HepG2 (cell line): ENCODE results near the gene ARFGAP1. TPM values are rescaled to one million over a fixed set of nuclear protein-coding genes. Genes with fewer than 3 reads are reported as not detected.

Experiments
- ATAC-seq: fragments of 200-7000 bp; cut with Tn5 transposase; 3 replicates; pipeline ENCODE4 v1.9.1; 2020; ENCODE audit warnings: mild to moderate bottlenecking, moderate library complexity
- BruUV-seq: library from RNA; stranded (reverse); fragments of 400-500 nt; replicated peaks from 2 replicates; lab custom pipeline; 2021; lab: Mats Ljungman, UMichigan
- CTCF ChIA-PET: fragments of 300-600 bp; formaldehyde crosslinking; extraction: SDS; loops from one replicate; lab custom pipeline; 2021; ENCODE audit warnings: low total read pairs, inconsistent platforms, low intra/inter-chr PET ratio; lab: Yijun Ruan, JAX
- POLR2A ChIA-PET: fragments of 350-600 bp; sonication (Branson Sonifier 250); formaldehyde crosslinking; loops from one replicate; lab custom pipeline; 2020; ENCODE audit warnings: antibody characterized with exemption, inconsistent platforms; lab: Yijun Ruan, JAX
- DNase-seq: peaks from one replicate; pipeline ENCODE4 v3.0.0-alpha.2; 2015; ENCODE audit warnings: low spot score
- FAIRE-seq: peaks from 3 replicates; lab custom pipeline; 2011; peaks lifted over from hg19 to GRCh38; lab: Jason Lieb, UNC
- H2AFZ ChIP-seq: one replicate; pipeline ENCODE4 v1.6.1; 2011; ENCODE audit warnings: low read length, inconsistent platforms
- H3K27ac ChIP-seq: fragments of 300-600 bp; 3 replicates; pipeline ENCODE4 v1.8.0; 2011; ENCODE audit warnings: mixed run types, mild to moderate bottlenecking, mixed read lengths, low read length, inconsistent platforms; ENCODE audit not compliant: insufficient read depth; ENCODE audit errors: extremely low read length
- H3K27me3 ChIP-seq, 2 experiments: fragments of 200-600 bp in 1 of 2; 2 replicates in 1 of 2; 3 replicates in 1 of 2; pipeline versions ENCODE4 v1.6.0 to v1.8.0; 2011; ENCODE audit warnings: low read length in 2 of 2, mild to moderate bottlenecking in 2 of 2, moderate library complexity in 2 of 2, inconsistent platforms in 1 of 2; ENCODE audit not compliant: insufficient read depth in 2 of 2, control insufficient read depth in 1 of 2
- H3K36me3 ChIP-seq, 2 experiments: fragments of 200-600 bp in 1 of 2; replicated peaks in 1 of 2; 2 replicates in 1 of 2; 3 replicates in 1 of 2; pipeline versions ENCODE4 v1.5.1 to v1.8.0; 2011; ENCODE audit warnings: low read length in 2 of 2, inconsistent platforms in 1 of 2; ENCODE audit not compliant: insufficient read depth in 2 of 2, control insufficient read depth in 1 of 2
- H3K4me1 ChIP-seq: 2 replicates; pipeline ENCODE4 v1.5.1; 2012; ENCODE audit warnings: low read length, inconsistent platforms; ENCODE audit not compliant: insufficient read depth
- H3K4me2 ChIP-seq: 2 replicates; pipeline ENCODE4 v1.6.0; 2011; ENCODE audit warnings: low read depth, low read length, inconsistent platforms
- H3K4me3 ChIP-seq, 3 experiments: fragments of 200-600 bp in 1 of 3; sonication (generic), shearing (Covaris generic) in 1 of 3; replicated peaks in 1 of 3; 2 replicates each; pipeline ENCODE4 v1.5.1; 2011 to 2016; ENCODE audit warnings: low read length in 3 of 3, inconsistent platforms in 2 of 3, low read depth in 2 of 3, mild to moderate bottlenecking in 2 of 3, control low read depth in 1 of 3, mixed read lengths in 1 of 3; ENCODE audit not compliant: insufficient read depth in 1 of 3
- H3K79me2 ChIP-seq: one replicate; pipeline ENCODE4 v1.6.1; 2011; ENCODE audit warnings: low read length, inconsistent platforms; ENCODE audit not compliant: insufficient read depth
- H3K9ac ChIP-seq: 2 replicates; pipeline ENCODE4 v1.6.0; 2011; ENCODE audit warnings: mild to moderate bottlenecking, low read depth, low read length, inconsistent platforms; ENCODE audit not compliant: insufficient read depth
- H3K9me3 ChIP-seq: 2 replicates; pipeline ENCODE4 v1.5.1; 2012; ENCODE audit warnings: mild to moderate bottlenecking, low read length
- H4K20me1 ChIP-seq: 2 replicates; pipeline ENCODE4 v1.6.0; 2011; ENCODE audit warnings: inconsistent platforms, mild to moderate bottlenecking, low read length, moderate library complexity; ENCODE audit not compliant: insufficient read depth
- ADNP ChIP-seq: sonication (generic); formaldehyde crosslinking; IDR thresholded peaks from 2 replicates; pipeline ENCODE4 v1.4.0; 2020; ENCODE audit warnings: missing genetic modification reagents
- DPF2 ChIP-seq: sonication (generic); formaldehyde crosslinking; IDR thresholded peaks from 2 replicates; pipeline ENCODE4 v1.4.0; 2020; ENCODE audit warnings: mild to moderate bottlenecking, low read depth, missing genetic modification reagents, borderline replicate concordance
- KLF12 ChIP-seq: sonication (generic); formaldehyde crosslinking; IDR thresholded peaks from 2 replicates; pipeline ENCODE4 v1.4.0; 2020; ENCODE audit warnings: missing genetic modification reagents, borderline replicate concordance
- MZF1 ChIP-seq: sonication (generic); formaldehyde crosslinking; IDR thresholded peaks from 2 replicates; pipeline ENCODE4 v1.8.1; 2023; ENCODE audit warnings: mild to moderate bottlenecking, missing genetic modification reagents, borderline replicate concordance
- ONECUT2 ChIP-seq: sonication (generic); formaldehyde crosslinking; IDR thresholded peaks from 2 replicates; pipeline ENCODE4 v1.4.0; 2020; ENCODE audit warnings: missing genetic modification reagents
- YEATS2 ChIP-seq: sonication (generic); formaldehyde crosslinking; IDR thresholded peaks from 2 replicates; pipeline ENCODE4 v1.4.0; 2020; ENCODE audit warnings: missing genetic modification reagents, borderline replicate concordance
- YEATS4 ChIP-seq: sonication (generic); formaldehyde crosslinking; IDR thresholded peaks from 2 replicates; pipeline ENCODE4 v1.4.0; 2020; ENCODE audit warnings: missing genetic modification reagents, borderline replicate concordance
- ZNF772 ChIP-seq: sonication (generic); formaldehyde crosslinking; IDR thresholded peaks from 2 replicates; pipeline ENCODE4 v1.5.0; 2020; ENCODE audit warnings: mild to moderate bottlenecking, missing genetic modification reagents
- ZNF816 ChIP-seq: sonication (generic); formaldehyde crosslinking; IDR thresholded peaks from 2 replicates; pipeline ENCODE4 v1.8.0; 2022; ENCODE audit warnings: missing genetic modification reagents, mild to moderate bottlenecking, borderline replicate concordance
- WGBS: methylation state at CpG from one replicate; pipeline ENCODE4 v1.1.6; 2017; ENCODE audit warnings: low lambda C conversion rate; 5-methylcytosine and 5-hydroxymethylcytosine counted together
- in situ Hi-C: cut with HindIII; loops from 2 replicates; pipeline ENCODE4 v1.10.0; 2017; ENCODE audit warnings: low pct_unique_long_range_greater_than_20kb; ENCODE audit not compliant: extremely low pct_ligation_motif_present
- intact Hi-C: fragments of 100-400 bp; cut with micrococcal nuclease; formaldehyde crosslinking; loops from one replicate; pipeline ENCODE4 v1.10.0; 2022; ENCODE audit not compliant: unreplicated experiment
- polyA plus RNA-seq, 8 experiments: library from polyadenylated mRNA; depleted of rRNA in 3 of 8; stranded (reverse) in 7 of 8; unstranded in 1 of 8; fragments of >200 nt; fragmentation: Illumina TruSeq in 4 of 8; extraction: Trizol in 4 of 8; gene quantifications; 2 replicates each; pipeline versions ENCODE4 v1.2.1 to v1.2.3, GENCODE V29; 2011 to 2016; ENCODE audit warnings: low read depth in 4 of 8, missing spikeins in 1 of 8, mixed read lengths in 1 of 8; ENCODE audit not compliant: insufficient read depth in 1 of 8
- total RNA-seq, 5 experiments: library from RNA; depleted of rRNA; stranded (reverse); fragments of >200 nt; fragmentation: Illumina TruSeq; extraction: Trizol; gene quantifications; 2 replicates each; pipeline ENCODE4 v1.2.3, GENCODE V29; 2016; ENCODE audit warnings: low read depth in 1 of 5
- TF ChIP-seq, protein P1 (sequence below): sonication (generic); formaldehyde crosslinking; IDR thresholded peaks from 2 replicates; pipeline ENCODE4 v1.5.0; 2020; ENCODE audit warnings: mild to moderate bottlenecking, missing genetic modification reagents
- TF ChIP-seq, protein P2 (sequence below): sonication (generic); formaldehyde crosslinking; IDR thresholded peaks from 2 replicates; pipeline ENCODE4 v1.8.0; 2022; ENCODE audit warnings: mild to moderate bottlenecking, missing genetic modification reagents, moderate library complexity
- TF ChIP-seq, protein P3 (sequence below): sonication (generic); formaldehyde crosslinking; IDR thresholded peaks from 2 replicates; pipeline ENCODE4 v1.4.0; 2020; ENCODE audit warnings: missing genetic modification reagents
- TF ChIP-seq, protein P4 (sequence below): sonication (generic); formaldehyde crosslinking; IDR thresholded peaks from 2 replicates; pipeline ENCODE4 v1.8.0; 2022; ENCODE audit warnings: missing genetic modification reagents, mild to moderate bottlenecking, borderline replicate concordance
- TF ChIP-seq, protein P5 (sequence below): sonication (generic); formaldehyde crosslinking; IDR thresholded peaks from 2 replicates; pipeline ENCODE4 v1.5.1; 2020; ENCODE audit warnings: missing genetic modification reagents, mild to moderate bottlenecking, borderline replicate concordance
- TF ChIP-seq, protein P6 (sequence below): sonication (generic); formaldehyde crosslinking; IDR thresholded peaks from 2 replicates; pipeline ENCODE4 v1.8.1; 2023; ENCODE audit warnings: mild to moderate bottlenecking, moderate library complexity, missing genetic modification reagents

ARFGAP1 gene
- total and polyA plus RNA-seq, 2 of the 13 experiments (the other 11 are each of a cell fraction or from before 2014, with no cell fraction given), result 132 TPM

DNA sequence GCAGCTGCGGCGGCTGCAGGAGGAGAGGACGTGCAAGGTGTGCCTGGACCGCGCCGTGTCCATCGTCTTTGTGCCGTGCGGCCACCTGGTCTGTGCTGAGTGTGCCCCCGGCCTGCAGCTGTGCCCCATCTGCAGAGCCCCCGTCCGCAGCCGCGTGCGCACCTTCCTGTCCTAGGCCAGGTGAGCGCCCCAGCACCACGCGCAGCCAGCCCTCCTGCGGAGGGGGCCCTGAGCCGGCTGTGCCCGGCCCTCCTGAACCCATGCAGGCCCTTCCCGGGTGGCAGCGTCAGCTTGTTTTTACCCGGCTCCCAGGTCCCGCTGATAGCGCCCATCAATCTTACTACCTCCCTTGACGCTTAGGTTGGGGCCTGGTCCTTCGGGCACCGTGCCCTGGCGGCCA lies 33.2 kb upstream of the ARFGAP1 start (continued):
- TF ChIP-seq ADNP (CRISPR knock-in tag), result no peak
- TF ChIP-seq, protein P1, sequence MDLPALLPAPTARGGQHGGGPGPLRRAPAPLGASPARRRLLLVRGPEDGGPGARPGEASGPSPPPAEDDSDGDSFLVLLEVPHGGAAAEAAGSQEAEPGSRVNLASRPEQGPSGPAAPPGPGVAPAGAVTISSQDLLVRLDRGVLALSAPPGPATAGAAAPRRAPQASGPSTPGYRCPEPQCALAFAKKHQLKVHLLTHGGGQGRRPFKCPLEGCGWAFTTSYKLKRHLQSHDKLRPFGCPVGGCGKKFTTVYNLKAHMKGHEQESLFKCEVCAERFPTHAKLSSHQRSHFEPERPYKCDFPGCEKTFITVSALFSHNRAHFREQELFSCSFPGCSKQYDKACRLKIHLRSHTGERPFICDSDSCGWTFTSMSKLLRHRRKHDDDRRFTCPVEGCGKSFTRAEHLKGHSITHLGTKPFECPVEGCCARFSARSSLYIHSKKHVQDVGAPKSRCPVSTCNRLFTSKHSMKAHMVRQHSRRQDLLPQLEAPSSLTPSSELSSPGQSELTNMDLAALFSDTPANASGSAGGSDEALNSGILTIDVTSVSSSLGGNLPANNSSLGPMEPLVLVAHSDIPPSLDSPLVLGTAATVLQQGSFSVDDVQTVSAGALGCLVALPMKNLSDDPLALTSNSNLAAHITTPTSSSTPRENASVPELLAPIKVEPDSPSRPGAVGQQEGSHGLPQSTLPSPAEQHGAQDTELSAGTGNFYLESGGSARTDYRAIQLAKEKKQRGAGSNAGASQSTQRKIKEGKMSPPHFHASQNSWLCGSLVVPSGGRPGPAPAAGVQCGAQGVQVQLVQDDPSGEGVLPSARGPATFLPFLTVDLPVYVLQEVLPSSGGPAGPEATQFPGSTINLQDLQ (CRISPR knock-in tag), result no peak
- TF ChIP-seq, all 625 proteins: peak for 0

DNA sequence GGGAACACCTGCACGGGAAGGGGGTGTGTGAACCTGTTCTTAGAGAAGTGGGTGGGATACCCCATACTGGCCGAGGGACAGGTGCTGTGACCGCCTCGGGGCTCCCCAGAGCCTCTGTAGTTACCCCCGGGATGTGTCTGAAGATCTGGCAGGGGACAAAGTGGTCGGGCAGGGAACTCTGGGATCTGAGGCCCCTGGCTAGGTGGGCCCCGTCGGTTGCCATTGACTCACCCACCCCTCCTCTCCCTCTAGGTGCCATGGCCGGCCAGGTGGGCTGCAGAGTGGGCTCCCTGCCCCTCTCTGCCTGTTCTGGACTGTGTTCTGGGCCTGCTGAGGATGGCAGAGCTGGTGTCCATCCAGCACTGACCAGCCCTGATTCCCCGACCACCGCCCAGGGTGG lies 32.6 kb upstream of the ARFGAP1 start:
- peaks cover 41% of the 10 kb centered on the region for H3K4me1 ChIP-seq
- ATAC-seq, result no peak
- no peaks in the 10 kb centered on the region for H3K79me2 ChIP-seq
- H3K4me2 ChIP-seq, result no peak overlapping the region
- H4K20me1 ChIP-seq, result no peaks in the 10 kb centered on the region; the same call in 1 of the 2 replicates
- no peaks in the 10 kb centered on the region for H3K36me3 ChIP-seq
- ChIA-PET POLR2A (no interaction called here), CTCF (no interaction called here)
- H3K9me3 ChIP-seq, result no peaks in the 10 kb centered on the region
- in situ Hi-C loops (no loop called here), intact Hi-C loops (loop anchor here (10.0 kb wide), 1 partner anchor 185 kb away; no protein-coding TSS in a partner anchor)
- FAIRE-seq, result no peak
- BruUV-seq, result no TSS peak
- H3K27me3 ChIP-seq, result peaks cover 19 to 77% of the 10 kb centered on the region in 2 experiments
- H3K4me3 ChIP-seq, result no peak overlapping the region
- no peak for DNase-seq
- 60% methylated on average over 1 of the region's 11 CpGs for WGBS
- no peak overlapping the region for H3K27ac ChIP-seq
- no peak overlapping the region for H3K9ac ChIP-seq
- no peak overlapping the region for H2AFZ ChIP-seq
- no peak for TF ChIP-seq DPF2
- TF ChIP-seq, protein P2, sequence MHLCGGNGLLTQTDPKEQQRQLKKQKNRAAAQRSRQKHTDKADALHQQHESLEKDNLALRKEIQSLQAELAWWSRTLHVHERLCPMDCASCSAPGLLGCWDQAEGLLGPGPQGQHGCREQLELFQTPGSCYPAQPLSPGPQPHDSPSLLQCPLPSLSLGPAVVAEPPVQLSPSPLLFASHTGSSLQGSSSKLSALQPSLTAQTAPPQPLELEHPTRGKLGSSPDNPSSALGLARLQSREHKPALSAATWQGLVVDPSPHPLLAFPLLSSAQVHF, result no peak
- TF ChIP-seq YEATS2 (CRISPR knock-in tag), result no peak
- TF ChIP-seq, protein P3, sequence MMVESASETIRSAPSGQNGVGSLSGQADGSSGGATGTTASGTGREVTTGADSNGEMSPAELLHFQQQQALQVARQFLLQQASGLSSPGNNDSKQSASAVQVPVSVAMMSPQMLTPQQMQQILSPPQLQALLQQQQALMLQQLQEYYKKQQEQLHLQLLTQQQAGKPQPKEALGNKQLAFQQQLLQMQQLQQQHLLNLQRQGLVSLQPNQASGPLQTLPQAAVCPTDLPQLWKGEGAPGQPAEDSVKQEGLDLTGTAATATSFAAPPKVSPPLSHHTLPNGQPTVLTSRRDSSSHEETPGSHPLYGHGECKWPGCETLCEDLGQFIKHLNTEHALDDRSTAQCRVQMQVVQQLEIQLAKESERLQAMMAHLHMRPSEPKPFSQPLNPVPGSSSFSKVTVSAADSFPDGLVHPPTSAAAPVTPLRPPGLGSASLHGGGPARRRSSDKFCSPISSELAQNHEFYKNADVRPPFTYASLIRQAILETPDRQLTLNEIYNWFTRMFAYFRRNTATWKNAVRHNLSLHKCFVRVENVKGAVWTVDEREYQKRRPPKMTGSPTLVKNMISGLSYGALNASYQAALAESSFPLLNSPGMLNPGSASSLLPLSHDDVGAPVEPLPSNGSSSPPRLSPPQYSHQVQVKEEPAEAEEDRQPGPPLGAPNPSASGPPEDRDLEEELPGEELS (CRISPR knock-in tag), result no peak
- TF ChIP-seq, protein P4, sequence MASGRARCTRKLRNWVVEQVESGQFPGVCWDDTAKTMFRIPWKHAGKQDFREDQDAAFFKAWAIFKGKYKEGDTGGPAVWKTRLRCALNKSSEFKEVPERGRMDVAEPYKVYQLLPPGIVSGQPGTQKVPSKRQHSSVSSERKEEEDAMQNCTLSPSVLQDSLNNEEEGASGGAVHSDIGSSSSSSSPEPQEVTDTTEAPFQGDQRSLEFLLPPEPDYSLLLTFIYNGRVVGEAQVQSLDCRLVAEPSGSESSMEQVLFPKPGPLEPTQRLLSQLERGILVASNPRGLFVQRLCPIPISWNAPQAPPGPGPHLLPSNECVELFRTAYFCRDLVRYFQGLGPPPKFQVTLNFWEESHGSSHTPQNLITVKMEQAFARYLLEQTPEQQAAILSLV (CRISPR knock-in tag), result no peak
- TF ChIP-seq, protein P5, sequence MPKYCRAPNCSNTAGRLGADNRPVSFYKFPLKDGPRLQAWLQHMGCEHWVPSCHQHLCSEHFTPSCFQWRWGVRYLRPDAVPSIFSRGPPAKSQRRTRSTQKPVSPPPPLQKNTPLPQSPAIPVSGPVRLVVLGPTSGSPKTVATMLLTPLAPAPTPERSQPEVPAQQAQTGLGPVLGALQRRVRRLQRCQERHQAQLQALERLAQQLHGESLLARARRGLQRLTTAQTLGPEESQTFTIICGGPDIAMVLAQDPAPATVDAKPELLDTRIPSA (CRISPR knock-in tag), result no peak
- no peak for TF ChIP-seq ZNF816 (CRISPR knock-in tag)
- no peak for TF ChIP-seq MZF1 (CRISPR knock-in tag)
- TF ChIP-seq ZNF772 (CRISPR knock-in tag), result no peak
- TF ChIP-seq KLF12 (CRISPR knock-in tag), result no peak
- no peak for TF ChIP-seq YEATS4
- TF ChIP-seq, protein P6, sequence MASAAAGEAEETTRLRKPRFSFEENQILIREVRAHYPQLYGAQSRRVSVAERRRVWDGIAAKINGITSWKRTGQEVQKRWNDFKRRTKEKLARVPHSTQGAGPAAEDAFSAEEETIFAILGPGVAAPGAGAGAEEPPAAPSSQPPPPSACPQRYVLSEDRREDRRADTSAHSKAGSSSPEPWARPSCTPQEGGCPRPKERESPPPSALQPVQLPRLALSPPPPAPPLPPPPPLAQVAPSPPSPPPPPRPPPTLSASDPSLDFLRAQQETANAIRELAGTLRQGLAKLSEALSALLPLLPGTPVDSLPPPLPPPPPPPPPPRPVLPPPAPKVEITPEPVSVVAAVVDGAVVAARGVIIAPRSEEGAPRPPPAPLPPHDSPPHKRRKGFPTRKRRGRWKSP (CRISPR knock-in tag), result no peak
- TF ChIP-seq ONECUT2 (CRISPR knock-in tag), result no peak
